ENCODE results near the gene RASGRF2. TPM values are rescaled to one million over a fixed set of nuclear protein-coding genes. Genes with fewer than 3 reads are reported as not detected.
A peak's percentile ranks its signal among the peaks of the same experiment; 100 is the strongest.
"Not testable (repeated sequence)": the region's sequence is repeated elsewhere in the genome, so short reads cannot be mapped to it uniquely, and the experiment has no call there.

RASGRF2 gene
- total and polyA plus RNA-seq, 9 donors, result 0.40 to 0.95 (median 0.61) TPM

GRCh38 chr5:81254886-81255559, 294.9 kb downstream of the RASGRF2 start:
- H3K27ac ChIP-seq (ENCODE audit: low read length), result no peak overlapping the region
- H3K9me3 ChIP-seq (replicated peaks; ENCODE audit: control insufficient read depth, low read depth, low read length), result no peaks in the 10 kb centered on the region
- DNase-seq, result no peak
- no peaks in the 10 kb centered on the region for H3K4me1 ChIP-seq (ENCODE audit: control insufficient read depth, insufficient read depth, low read length)
- no peak overlapping the region for H3K4me3 ChIP-seq (ENCODE audit: low read length)
- WGBS (ENCODE audit: insufficient coverage), result 93% methylated on average over 18 of the region's 21 CpGs
- H3K36me3 ChIP-seq (ENCODE audit: control insufficient read depth, insufficient read depth, low read length), result peaks cover 45% of the 10 kb centered on the region
- no peaks in the 10 kb centered on the region for H3K27me3 ChIP-seq (ENCODE audit: control insufficient read depth, insufficient read depth, low read length)

DNA sequence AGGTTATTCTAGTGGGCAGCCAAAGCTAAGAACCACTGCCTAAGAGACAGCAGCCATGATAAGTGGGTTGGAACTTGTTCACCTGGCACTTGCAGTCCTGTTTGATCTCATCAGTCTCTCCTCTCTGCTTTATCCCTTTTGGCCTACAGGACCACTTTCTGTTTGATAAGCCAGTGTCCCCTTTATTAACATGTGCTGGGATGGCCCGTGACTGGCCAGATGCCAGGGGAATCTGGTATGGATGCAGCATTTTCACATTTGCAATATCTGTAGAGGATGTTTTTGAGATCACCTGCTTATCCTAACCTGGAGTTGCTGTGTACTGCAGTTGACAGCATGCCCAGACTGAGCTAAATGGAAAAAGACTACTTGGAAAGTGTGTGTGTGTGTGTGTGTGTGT, 296.6 kb downstream of the RASGRF2 start:
- DNase-seq, result no peak
- H3K4me1 ChIP-seq (ENCODE audit: control insufficient read depth, insufficient read depth, low read length), result no peaks in the 10 kb centered on the region
- peaks cover 1% of the 10 kb centered on the region for H3K9me3 ChIP-seq (replicated peaks; ENCODE audit: control insufficient read depth, low read depth, low read length)
- WGBS (ENCODE audit: insufficient coverage), result 60% methylated on average over 1 of the region's 1 CpG
- H3K27ac ChIP-seq (ENCODE audit: low read length), result no peak overlapping the region
- H3K4me3 ChIP-seq (ENCODE audit: low read length), result no peak overlapping the region
- H3K27me3 ChIP-seq (ENCODE audit: control insufficient read depth, insufficient read depth, low read length), result no peaks in the 10 kb centered on the region
- H3K36me3 ChIP-seq (ENCODE audit: control insufficient read depth, insufficient read depth, low read length), result peaks cover 45% of the 10 kb centered on the region

DNA sequence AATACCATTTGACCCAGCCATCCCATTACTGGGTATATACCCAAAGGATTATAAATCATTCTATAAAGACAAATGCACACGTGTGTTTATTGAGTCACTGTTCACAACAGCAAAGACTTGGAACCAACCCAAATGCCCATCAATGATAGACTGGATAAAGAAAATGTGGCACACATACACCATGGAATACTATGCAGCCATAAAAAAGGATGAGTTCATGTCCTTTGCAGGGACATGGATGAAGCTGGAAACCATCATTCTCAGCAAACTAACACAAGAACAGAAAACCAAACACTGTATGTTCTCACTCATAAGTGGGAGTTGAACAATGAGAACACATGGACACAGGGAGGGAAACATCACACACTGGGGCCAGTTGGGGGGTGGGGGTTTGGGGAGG, 302.6 kb downstream of the RASGRF2 start:
- not testable (repeated sequence) for H3K27ac ChIP-seq (ENCODE audit: low read length); H3K9me3 ChIP-seq (replicated peaks; ENCODE audit: control insufficient read depth, low read depth, low read length); DNase-seq; H3K4me3 ChIP-seq (ENCODE audit: low read length); H3K4me1 ChIP-seq (ENCODE audit: control insufficient read depth, insufficient read depth, low read length); H3K27me3 ChIP-seq (ENCODE audit: control insufficient read depth, insufficient read depth, low read length)
- peaks cover 22% of the 10 kb centered on the region for H3K36me3 ChIP-seq (ENCODE audit: control insufficient read depth, insufficient read depth, low read length)
- WGBS (ENCODE audit: insufficient coverage), result no CpG with 5 or more reads among the region's 1 CpG

GRCh38 chr5:81265101-81265500, 304.9 kb downstream of the RASGRF2 start:
- no peak overlapping the region for H3K27ac ChIP-seq (ENCODE audit: low read length)
- H3K36me3 ChIP-seq (ENCODE audit: control insufficient read depth, insufficient read depth, low read length), result peaks cover 9% of the 10 kb centered on the region
- H3K9me3 ChIP-seq (replicated peaks; ENCODE audit: control insufficient read depth, low read depth, low read length), result peaks cover 3% of the 10 kb centered on the region
- no peaks in the 10 kb centered on the region for H3K4me1 ChIP-seq (ENCODE audit: control insufficient read depth, insufficient read depth, low read length)
- no peaks in the 10 kb centered on the region for H3K27me3 ChIP-seq (ENCODE audit: control insufficient read depth, insufficient read depth, low read length)
- H3K4me3 ChIP-seq (ENCODE audit: low read length), result no peak overlapping the region
- DNase-seq, result no peak

DNA sequence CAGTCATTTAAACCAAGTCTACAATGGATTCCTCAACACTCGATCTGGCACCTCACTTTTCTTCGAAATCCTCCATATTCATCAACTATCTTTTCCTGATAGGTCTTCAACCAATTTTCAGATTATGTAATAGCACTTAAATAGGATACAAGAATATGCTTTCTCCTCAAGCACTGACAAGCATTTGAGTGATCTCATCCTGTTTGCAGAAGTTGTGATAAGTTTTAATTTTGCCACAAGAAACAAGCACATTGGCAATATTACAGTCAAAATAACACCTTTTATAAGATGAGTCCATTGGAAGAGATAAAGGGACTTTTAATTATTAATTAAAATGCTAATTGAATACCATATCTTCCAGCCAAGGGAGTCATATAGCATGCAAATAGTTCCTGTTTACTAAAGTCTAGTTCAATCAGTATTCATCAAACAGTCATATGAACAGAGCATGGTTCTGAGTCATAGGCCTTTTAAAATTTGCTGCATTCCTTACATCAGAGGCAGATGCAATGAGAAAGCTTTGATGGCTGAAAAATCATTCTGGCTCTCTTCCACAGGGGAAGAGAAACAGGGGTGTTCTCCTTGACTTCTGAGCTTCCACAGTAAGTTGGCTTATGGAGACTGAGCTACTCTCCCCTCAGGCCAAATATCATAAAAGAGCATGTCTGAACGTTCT, 308.5 kb downstream of the RASGRF2 start:
- Histone ChIP-seq H3K27me3 (ENCODE audit: control insufficient read depth, insufficient read depth, low read length) (no peaks in the 10 kb centered on the region), H3K36me3 (ENCODE audit: control insufficient read depth, insufficient read depth, low read length) (peaks cover 7% of the 10 kb centered on the region), H3K4me1 (ENCODE audit: control insufficient read depth, insufficient read depth, low read length) (no peaks in the 10 kb centered on the region), H3K9me3 (replicated peaks; ENCODE audit: control insufficient read depth, low read depth, low read length) (peaks cover 11% of the 10 kb centered on the region), H3K4me3 (ENCODE audit: low read length) (no peak overlapping the region), H3K27ac (ENCODE audit: low read length) (no peak overlapping the region)
- 60% methylated on average over 1 of the region's 3 CpGs for WGBS (ENCODE audit: insufficient coverage)
- peak; percentile 22 for DNase-seq

DNA sequence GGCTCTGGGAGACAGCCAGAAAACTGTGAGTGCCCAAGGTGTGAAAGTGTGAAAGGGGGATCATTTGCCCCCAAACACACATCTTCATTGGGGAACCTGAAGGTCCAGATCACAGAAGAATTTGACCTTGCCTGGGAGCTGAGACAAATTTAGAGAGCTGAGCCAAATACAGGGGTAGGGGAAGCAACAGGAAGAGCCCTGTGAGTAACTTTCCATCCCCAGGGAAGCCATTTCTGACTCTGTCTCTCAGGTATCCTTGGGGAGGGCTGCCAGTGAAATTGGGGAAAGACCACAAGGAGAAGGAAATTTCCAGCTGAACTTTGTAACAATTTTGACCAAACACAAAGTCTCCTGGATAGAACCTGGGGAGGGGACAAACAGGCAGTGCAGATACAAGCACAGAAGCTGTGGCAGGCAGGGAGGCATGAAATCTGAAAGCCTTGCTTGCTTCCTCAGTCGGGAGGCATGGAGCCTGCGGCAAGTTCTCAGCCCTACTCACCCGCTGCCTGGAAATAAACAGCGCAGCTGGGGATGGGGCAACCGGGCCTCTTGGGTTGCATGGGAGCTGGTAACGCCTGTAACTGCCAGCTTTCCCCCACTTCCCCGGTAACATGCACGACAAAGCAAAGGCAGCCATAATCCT, 309.7 kb downstream of the RASGRF2 start:
- WGBS (ENCODE audit: insufficient coverage), result 90% methylated on average over 8 of the region's 8 CpGs
- H3K4me3 ChIP-seq (ENCODE audit: low read length), result no peak overlapping the region
- peaks cover 18% of the 10 kb centered on the region for H3K9me3 ChIP-seq (replicated peaks; ENCODE audit: control insufficient read depth, low read depth, low read length)
- H3K27me3 ChIP-seq (ENCODE audit: control insufficient read depth, insufficient read depth, low read length), result no peaks in the 10 kb centered on the region
- peaks cover 7% of the 10 kb centered on the region for H3K36me3 ChIP-seq (ENCODE audit: control insufficient read depth, insufficient read depth, low read length)
- no peak for DNase-seq
- H3K27ac ChIP-seq (ENCODE audit: low read length), result no peak overlapping the region
- no peaks in the 10 kb centered on the region for H3K4me1 ChIP-seq (ENCODE audit: control insufficient read depth, insufficient read depth, low read length)

DNA sequence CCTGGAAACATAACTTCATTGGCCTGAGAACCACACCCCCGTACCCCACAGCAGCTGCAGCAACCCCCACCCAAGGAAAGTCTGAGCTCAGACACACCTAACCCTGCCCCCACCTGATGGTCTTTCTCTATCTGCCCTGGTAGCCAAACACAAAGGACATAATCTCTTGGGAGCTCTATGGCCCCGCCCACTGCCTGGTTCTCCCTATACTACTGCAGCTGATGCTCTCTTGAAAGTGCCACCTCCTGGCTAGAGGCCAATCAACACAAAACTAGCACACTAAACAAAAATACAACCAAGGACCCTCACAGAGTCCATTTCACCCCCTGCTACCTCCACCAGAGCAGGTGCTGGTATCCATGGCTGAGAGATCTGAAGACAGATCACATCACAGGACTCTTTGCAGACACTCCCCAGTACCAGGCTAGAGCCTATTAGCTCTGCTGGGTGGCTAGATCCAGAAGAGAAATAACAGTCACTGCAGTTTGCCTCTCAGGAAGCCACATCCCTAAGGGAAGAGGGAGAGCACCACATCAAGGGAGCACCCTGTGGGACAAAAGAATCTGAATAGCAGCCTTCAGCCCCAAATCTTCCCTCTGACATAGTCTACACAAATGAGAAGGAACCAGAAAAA, 310.3 kb downstream of the RASGRF2 start:
- peaks cover 19% of the 10 kb centered on the region for H3K9me3 ChIP-seq (replicated peaks; ENCODE audit: control insufficient read depth, low read depth, low read length)
- WGBS (ENCODE audit: insufficient coverage), result 96% methylated on average over 2 of the region's 2 CpGs

More for the DNA sequence above, 310.3 kb downstream of the RASGRF2 start:
- not testable (repeated sequence) for DNase-seq; H3K4me1 ChIP-seq (ENCODE audit: control insufficient read depth, insufficient read depth, low read length); H3K36me3 ChIP-seq (ENCODE audit: control insufficient read depth, insufficient read depth, low read length); H3K27ac ChIP-seq (ENCODE audit: low read length); H3K27me3 ChIP-seq (ENCODE audit: control insufficient read depth, insufficient read depth, low read length); H3K4me3 ChIP-seq (ENCODE audit: low read length)

All from muscle of leg (tissue), 11 donors.